ENCODE results near the gene SPDYE3. TPM values are rescaled to one million over a fixed set of nuclear protein-coding genes. Genes with fewer than 3 reads are reported as not detected.
"Not testable (repeated sequence)": the region's sequence is repeated elsewhere in the genome, so short reads cannot be mapped to it uniquely, and the experiment has no call there.

The SPDYE3 gene
- total RNA-seq, 1 donor from 2014 or later = not detected

DNA sequence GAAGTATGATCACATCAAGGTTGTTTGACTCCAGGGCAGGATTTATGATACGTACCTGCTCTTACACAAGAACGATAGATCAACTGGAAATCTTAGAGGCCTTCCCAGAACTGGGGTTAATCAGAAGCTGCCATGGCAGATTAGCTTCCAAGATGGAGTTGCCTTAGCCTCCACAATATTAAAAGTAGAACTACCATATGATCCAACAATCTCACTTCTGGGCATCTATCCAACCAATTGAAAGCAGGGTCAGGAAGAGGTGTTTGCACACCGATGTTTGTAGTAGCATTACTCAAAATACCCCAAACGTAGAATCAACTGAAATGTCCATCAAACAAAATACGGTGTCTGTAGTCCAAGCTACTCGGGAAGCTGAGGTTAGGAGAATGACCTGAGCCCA, 57.0 kb downstream of the SPDYE3 start:
- Histone ChIP-seq H3K9me3 (no peaks in the 10 kb centered on the region), H3K27ac (no peak overlapping the region), H3K36me3 (peaks cover 41 to 60% of the 10 kb centered on the region in 2 donors), H3K4me3 (no peak overlapping the region), H3K27me3 (no peaks in the 10 kb centered on the region), H3K4me1 (no peaks in the 10 kb centered on the region)
- DNase-seq (ENCODE audit: low spot score in 2 of 2) = no peak
- intact Hi-C loops (cut with DNase I) = no loop called here
- TF ChIP-seq, protein P1, sequence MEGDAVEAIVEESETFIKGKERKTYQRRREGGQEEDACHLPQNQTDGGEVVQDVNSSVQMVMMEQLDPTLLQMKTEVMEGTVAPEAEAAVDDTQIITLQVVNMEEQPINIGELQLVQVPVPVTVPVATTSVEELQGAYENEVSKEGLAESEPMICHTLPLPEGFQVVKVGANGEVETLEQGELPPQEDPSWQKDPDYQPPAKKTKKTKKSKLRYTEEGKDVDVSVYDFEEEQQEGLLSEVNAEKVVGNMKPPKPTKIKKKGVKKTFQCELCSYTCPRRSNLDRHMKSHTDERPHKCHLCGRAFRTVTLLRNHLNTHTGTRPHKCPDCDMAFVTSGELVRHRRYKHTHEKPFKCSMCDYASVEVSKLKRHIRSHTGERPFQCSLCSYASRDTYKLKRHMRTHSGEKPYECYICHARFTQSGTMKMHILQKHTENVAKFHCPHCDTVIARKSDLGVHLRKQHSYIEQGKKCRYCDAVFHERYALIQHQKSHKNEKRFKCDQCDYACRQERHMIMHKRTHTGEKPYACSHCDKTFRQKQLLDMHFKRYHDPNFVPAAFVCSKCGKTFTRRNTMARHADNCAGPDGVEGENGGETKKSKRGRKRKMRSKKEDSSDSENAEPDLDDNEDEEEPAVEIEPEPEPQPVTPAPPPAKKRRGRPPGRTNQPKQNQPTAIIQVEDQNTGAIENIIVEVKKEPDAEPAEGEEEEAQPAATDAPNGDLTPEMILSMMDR (IDR thresholded peaks at IDR 0.05) = no peak

DNA sequence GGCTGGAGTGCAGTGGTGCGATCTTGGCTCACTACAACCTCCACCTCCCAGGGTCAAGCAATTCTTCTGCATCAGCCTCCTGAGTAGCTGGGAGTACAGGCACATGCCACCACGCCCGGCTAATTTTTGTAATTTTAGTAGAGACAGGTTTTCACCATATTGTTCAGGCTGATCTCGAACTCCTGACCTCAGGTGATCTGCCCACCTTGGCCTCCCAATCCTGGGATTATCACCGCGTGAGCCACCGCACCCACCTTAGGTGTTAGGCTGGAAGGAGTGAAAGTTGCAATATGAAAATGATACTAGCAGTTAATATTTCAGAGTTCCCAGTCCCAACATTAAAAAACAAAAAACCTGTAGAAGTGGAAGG, 58.5 kb downstream of the SPDYE3 start:
- H3K4me3 ChIP-seq; intact Hi-C loops (cut with DNase I); H3K9me3 ChIP-seq; DNase-seq (ENCODE audit: low spot score in 2 of 2); H3K27me3 ChIP-seq; H3K4me1 ChIP-seq: not testable (repeated sequence)
- Histone ChIP-seq H3K27ac (peak overlapping the region in 1 of 2 donors; percentile 8), H3K36me3 (peaks cover 26 to 45% of the 10 kb centered on the region in 2 donors)

DNA sequence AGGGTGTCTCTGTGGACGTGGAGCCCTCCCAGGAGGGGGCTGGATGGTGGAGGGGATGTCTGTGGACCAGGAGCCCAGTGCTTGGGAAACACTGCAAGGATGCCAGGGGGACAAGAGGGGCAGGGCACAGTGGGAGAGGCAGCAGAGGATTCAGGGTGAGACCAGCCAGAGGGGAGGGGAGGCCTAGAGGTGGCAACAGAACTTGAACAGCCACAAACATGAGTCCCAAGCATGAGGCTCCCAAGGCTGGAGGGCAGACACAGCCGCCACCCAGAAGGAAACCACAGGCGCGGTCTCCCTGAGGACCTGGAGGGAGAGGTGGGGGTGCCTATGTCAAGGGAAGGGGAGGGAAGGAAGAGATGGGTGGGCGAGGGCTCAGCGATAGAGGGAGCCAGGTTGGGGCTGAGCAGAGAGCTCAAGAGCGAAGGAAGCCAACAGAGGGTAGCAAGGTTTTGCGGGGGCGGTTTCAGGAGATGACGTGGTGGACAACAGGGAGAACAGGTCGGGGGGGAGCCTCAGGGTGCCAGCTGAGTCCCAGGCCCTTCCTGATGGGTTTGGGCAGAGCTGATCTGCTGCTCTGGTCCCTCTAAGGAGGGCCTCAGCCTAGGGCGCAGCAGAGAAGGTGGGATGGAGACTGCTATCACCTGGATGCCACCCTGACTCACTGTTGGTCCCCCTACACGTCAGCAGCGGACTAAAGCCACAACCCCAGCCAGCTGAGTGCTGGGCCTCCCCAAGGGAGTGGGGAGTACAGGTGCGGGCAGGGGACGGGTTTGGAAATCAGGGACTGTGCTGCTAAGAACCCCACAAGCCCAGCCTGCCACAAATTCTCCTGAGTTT, 59.1 kb downstream of the SPDYE3 start:
- no peaks in the 10 kb centered on the region for H3K4me1 ChIP-seq
- intact Hi-C loops (cut with DNase I) = no loop called here
- no peak overlapping the region for H3K4me3 ChIP-seq
- peaks cover 20 to 38% of the 10 kb centered on the region in 2 donors for H3K36me3 ChIP-seq
- no peaks in the 10 kb centered on the region for H3K9me3 ChIP-seq
- TF ChIP-seq, protein P1 (IDR thresholded peaks at IDR 0.05) = no peak
- H3K27ac ChIP-seq = peak overlapping the region in 1 of 2 donors; percentile 8
- H3K27me3 ChIP-seq = no peaks in the 10 kb centered on the region
- no peak for DNase-seq (ENCODE audit: low spot score in 2 of 2)

DNA sequence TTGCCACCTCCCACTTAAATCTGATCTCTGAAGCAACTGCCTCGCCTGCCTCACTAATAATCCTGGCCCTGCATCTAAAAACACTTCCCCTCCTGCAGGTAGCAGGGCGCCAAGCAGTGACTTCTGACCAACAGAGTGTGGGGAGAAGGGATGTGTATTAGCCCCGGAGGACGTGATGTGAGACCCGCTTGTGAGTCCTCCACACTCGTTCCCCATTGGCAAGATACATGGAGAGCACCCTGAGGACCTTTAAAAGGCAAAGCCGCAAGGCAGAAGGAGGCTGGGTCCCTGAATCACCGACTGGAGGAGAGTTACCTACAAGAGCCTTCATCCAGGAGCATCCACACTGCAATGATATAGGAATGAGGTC, 59.7 kb downstream of the SPDYE3 start:
- Histone ChIP-seq H3K27me3 (no peaks in the 10 kb centered on the region), H3K36me3 (peaks cover 15 to 32% of the 10 kb centered on the region in 2 donors), H3K4me1 (peaks cover 0 to 3% of the 10 kb centered on the region in 2 donors), H3K27ac (no peak overlapping the region), H3K9me3 (no peaks in the 10 kb centered on the region), H3K4me3 (no peak overlapping the region)
- intact Hi-C loops (cut with DNase I) = no loop called here
- DNase-seq (ENCODE audit: low spot score in 2 of 2) = no peak
- TF ChIP-seq, protein P1 (IDR thresholded peaks at IDR 0.05) = no peak

DNA sequence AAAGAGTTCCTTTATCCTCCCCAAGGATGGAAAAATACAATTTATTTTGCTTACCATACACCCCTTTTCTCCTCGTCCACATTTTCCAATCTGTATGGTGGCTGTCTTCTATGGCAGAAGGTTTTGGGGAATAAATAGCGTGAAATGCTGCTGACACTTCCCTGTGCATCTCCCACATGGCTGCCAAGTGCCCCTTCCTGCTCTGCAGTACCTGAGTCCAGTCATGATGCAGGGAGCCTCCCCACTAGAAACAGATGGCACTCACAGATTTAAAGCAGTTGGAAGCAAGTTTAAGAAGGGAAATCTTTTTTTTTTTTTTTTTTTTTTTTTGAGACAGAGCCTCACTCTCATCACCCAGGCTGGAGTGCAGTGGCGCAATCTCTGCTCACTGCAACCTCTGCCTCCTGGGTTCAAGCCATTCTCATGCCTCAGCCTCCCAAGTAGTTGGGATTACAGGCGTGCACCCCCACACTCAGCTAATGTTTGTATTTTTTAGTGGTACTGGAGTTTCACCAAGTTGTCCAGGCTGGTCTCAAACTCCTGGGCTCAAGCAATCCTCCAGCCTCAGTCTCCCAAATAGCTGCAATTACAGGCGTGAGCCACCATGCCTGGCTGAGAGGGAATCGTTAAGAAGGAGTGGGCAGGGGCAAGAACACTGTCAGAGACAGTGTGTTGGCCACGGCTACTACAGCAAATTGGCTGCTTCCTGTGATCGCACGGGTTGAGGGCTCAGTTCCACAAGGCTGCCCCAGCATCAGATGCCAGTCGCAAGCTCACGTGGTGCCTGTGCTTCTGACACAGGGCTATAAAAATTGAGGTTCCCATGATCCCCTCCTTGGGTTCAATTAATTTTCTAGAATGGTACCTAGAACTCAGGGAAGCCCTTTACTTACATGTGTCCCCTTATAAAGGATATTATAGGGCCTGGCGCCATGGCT, 60.4 kb downstream of the SPDYE3 start:
- peaks cover 0 to 4% of the 10 kb centered on the region in 2 donors for H3K4me1 ChIP-seq
- H3K4me3 ChIP-seq = no peak overlapping the region
- no peak for DNase-seq (ENCODE audit: low spot score in 2 of 2)
- peak overlapping the region; percentile 8 to 21 for H3K27ac ChIP-seq
- intact Hi-C loops (cut with DNase I) = no loop called here
- no peaks in the 10 kb centered on the region for H3K27me3 ChIP-seq
- peaks cover 8 to 25% of the 10 kb centered on the region in 2 donors for H3K36me3 ChIP-seq
- no peaks in the 10 kb centered on the region for H3K9me3 ChIP-seq
- TF ChIP-seq, protein P1 (IDR thresholded peaks at IDR 0.05) = no peak

DNA sequence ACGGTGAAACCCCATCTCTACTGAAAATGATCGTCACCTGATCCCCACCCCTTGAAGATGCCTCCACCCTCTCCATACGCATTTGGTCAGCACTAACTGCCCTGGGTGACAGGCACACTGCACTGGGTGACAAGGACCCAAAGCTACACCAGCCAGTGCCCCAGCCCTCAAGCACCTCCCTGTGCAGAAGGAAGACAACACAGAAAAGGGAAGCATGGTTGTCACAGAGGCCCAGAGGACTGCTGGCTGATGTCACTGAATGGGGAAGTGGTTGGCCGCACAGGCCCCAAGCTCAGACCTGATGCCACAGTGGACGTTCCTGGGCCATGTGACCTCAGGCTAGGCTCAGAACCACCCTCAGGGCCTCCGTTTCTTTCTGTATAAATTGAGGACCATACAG, 61.6 kb downstream of the SPDYE3 start:
- Histone ChIP-seq H3K36me3 (peaks cover 6 to 18% of the 10 kb centered on the region in 2 donors), H3K27me3 (no peaks in the 10 kb centered on the region), H3K4me1 (peaks cover 0 to 4% of the 10 kb centered on the region in 2 donors), H3K9me3 (no peaks in the 10 kb centered on the region), H3K4me3 (no peak overlapping the region), H3K27ac (peak overlapping the region in 1 of 2 donors; percentile 7)
- DNase-seq (ENCODE audit: low spot score in 2 of 2) = peak; percentile 68 to 81
- intact Hi-C loops (cut with DNase I) = no loop called here
- TF ChIP-seq, protein P1 (IDR thresholded peaks at IDR 0.05) = no peak

All from ascending aorta (tissue), 2 donors.